Uterus (tissue), 4 donors: ENCODE results near the gene FAM3A. TPM values are rescaled to one million over a fixed set of nuclear protein-coding genes. Genes with fewer than 3 reads are reported as not detected.
A peak's percentile ranks its signal among the peaks of the same experiment; 100 is the strongest.
"Not testable (repeated sequence)": the region's sequence is repeated elsewhere in the genome, so short reads cannot be mapped to it uniquely, and the experiment has no call there.

Experiments used
- DNase-seq, 2 donors: peaks; one replicate each; pipeline ENCODE4 v3.0.0-alpha.2; 2019 to 2020
- H3K27ac ChIP-seq, 2 donors: fragments of 200-600 bp; sonication (generic); 1 replicate in 1 of 2; 2 replicates in 1 of 2; pipeline ENCODE4 v1.5.1; 2016 to 2018
- H3K27me3 ChIP-seq, 2 donors: fragments of 200-600 bp; sonication (generic); one replicate each; pipeline ENCODE4 v1.5.1; 2018 to 2019; ENCODE audit warnings: control low read depth in 1 of 2
- H3K36me3 ChIP-seq, 2 donors: fragments of 200-600 bp; sonication (generic); one replicate each; pipeline ENCODE4 v1.5.1; 2019; ENCODE audit warnings: control low read depth in 1 of 2
- H3K4me1 ChIP-seq, 2 donors: fragments of 200-600 bp; sonication (generic); one replicate each; pipeline ENCODE4 v1.5.1; 2018 to 2019; ENCODE audit warnings: control low read depth in 1 of 2
- H3K4me3 ChIP-seq, 2 donors: fragments of 200-600 bp; sonication (generic); 1 replicate in 1 of 2; 2 replicates in 1 of 2; pipeline ENCODE4 v1.5.1; 2018 to 2019; ENCODE audit warnings: mild to moderate bottlenecking in 1 of 2
- H3K9me3 ChIP-seq, 2 donors: fragments of 200-600 bp; sonication (generic); one replicate each; pipeline ENCODE4 v1.5.1; 2019; ENCODE audit warnings: control low read depth in 1 of 2
- CTCF ChIP-seq, 4 experiments: fragments of 200-600 bp in 2 of 4; fragments of 450-650 bp in 2 of 4; sonication (generic) in 2 of 4; IDR thresholded peaks; one replicate each; pipeline ENCODE4 v1.5.1; 2016 to 2019; ENCODE audit warnings: antibody characterized with exemption in 4 of 4, mild to moderate bottlenecking in 2 of 4, moderate library complexity in 1 of 4
- POLR2A ChIP-seq, 2 donors: fragments of 450-650 bp; IDR thresholded peaks; one replicate each; pipeline ENCODE4 v1.6.1; 2016; ENCODE audit warnings: antibody characterized with exemption in 2 of 2, mild to moderate bottlenecking in 1 of 2, moderate library complexity in 1 of 2
- intact Hi-C: fragments of 100-400 bp; cut with DNase I; formaldehyde crosslinking; loops from one replicate; pipeline ENCODE4 v1.15.1; 2023; ENCODE audit warnings: low total_unique reads
- total RNA-seq, 4 donors: library from RNA; depleted of rRNA in 3 of 4; stranded (reverse); fragments of >200 nt in 3 of 4; gene quantifications; one replicate each; pipeline versions ENCODE4 v1.1.0 to v1.2.4, GENCODE V29; 2014 to 2023
- donor health status: DM: yes; HTN: yes; CAD: no.

The FAM3A gene
- total RNA-seq, 4 donors from 2014 or later, result 5.1 to 55.9 (median 15.4) TPM

GRCh38 chrX:154542723-154543424 lies 26.8 kb upstream of the FAM3A start:
- peak overlapping the region; percentile 77 to 87 for H3K27ac ChIP-seq
- DNase-seq, result no peak
- H3K27me3 ChIP-seq, result no peaks in the 10 kb centered on the region
- TF ChIP-seq POLR2A (IDR thresholded peaks at IDR 0.05) (no peak), CTCF (IDR thresholded peaks at IDR 0.05) (no peak)
- no peaks in the 10 kb centered on the region for H3K9me3 ChIP-seq
- peaks cover 0 to 3% of the 10 kb centered on the region in 2 donors for H3K4me1 ChIP-seq
- no peaks in the 10 kb centered on the region for H3K36me3 ChIP-seq
- intact Hi-C loops, result no loop called here
- H3K4me3 ChIP-seq, result no peak overlapping the region

GRCh38 chrX:154541896-154542722 lies 26.1 kb upstream of the FAM3A start:
- DNase-seq, result peak; percentile 88 to 93
- peak overlapping the region; percentile 77 to 87 for H3K27ac ChIP-seq
- peaks cover 0 to 3% of the 10 kb centered on the region in 2 donors for H3K4me1 ChIP-seq
- no peaks in the 10 kb centered on the region for H3K27me3 ChIP-seq
- H3K4me3 ChIP-seq, result no peak overlapping the region
- intact Hi-C loops, result no loop called here
- no peak for TF ChIP-seq CTCF (IDR thresholded peaks at IDR 0.05)
- no peak for TF ChIP-seq POLR2A (IDR thresholded peaks at IDR 0.05)
- H3K36me3 ChIP-seq, result no peaks in the 10 kb centered on the region
- no peaks in the 10 kb centered on the region for H3K9me3 ChIP-seq

GRCh38 chrX:154541589-154541895 lies 25.5 kb upstream of the FAM3A start:
- Histone ChIP-seq H3K36me3 (no peaks in the 10 kb centered on the region), H3K4me1 (peaks cover 0 to 3% of the 10 kb centered on the region in 2 donors), H3K27me3 (no peaks in the 10 kb centered on the region), H3K4me3 (no peak overlapping the region), H3K27ac (peak overlapping the region; percentile 77 to 87), H3K9me3 (no peaks in the 10 kb centered on the region)
- intact Hi-C loops, result no loop called here
- no peak for TF ChIP-seq POLR2A (IDR thresholded peaks at IDR 0.05)
- no peak for TF ChIP-seq CTCF (IDR thresholded peaks at IDR 0.05)
- no peak for DNase-seq

GRCh38 chrX:154540897-154541535 lies 25.0 kb upstream of the FAM3A start:
- TF ChIP-seq POLR2A (IDR thresholded peaks at IDR 0.05) (no peak), CTCF (IDR thresholded peaks at IDR 0.05) (no peak)
- Histone ChIP-seq H3K9me3 (no peaks in the 10 kb centered on the region), H3K27me3 (no peaks in the 10 kb centered on the region), H3K36me3 (no peaks in the 10 kb centered on the region), H3K27ac (peak overlapping the region; percentile 77 to 87), H3K4me3 (no peak overlapping the region), H3K4me1 (peaks cover 0 to 3% of the 10 kb centered on the region in 2 donors)
- no peak for DNase-seq
- intact Hi-C loops, result no loop called here

GRCh38 chrX:154540365-154540764 lies 24.3 kb upstream of the FAM3A start:
- peak overlapping the region in 1 of 2 donors; percentile 87 for H3K27ac ChIP-seq
- DNase-seq, H3K4me3 ChIP-seq, H3K4me1 ChIP-seq, H3K36me3 ChIP-seq, intact Hi-C loops, H3K27me3 ChIP-seq, H3K9me3 ChIP-seq: not testable (repeated sequence)
